Measurements from ENCODE around the gene PTX4. TPM values are rescaled to one million over a fixed set of nuclear protein-coding genes. Genes with fewer than 3 reads are reported as not detected.
"Not testable (repeated sequence)": the region's sequence is repeated elsewhere in the genome, so short reads cannot be mapped to it uniquely, and the experiment has no call there.

PTX4 gene
- total and polyA plus RNA-seq, 3 donors from 2014 or later: 1.3 to 3.4 (median 1.7) TPM

- H3K36me3 ChIP-seq (ENCODE audit: low read depth, missing control alignments): no peaks in the 10 kb centered on the region
Observed at GRCh38 chr16:1443403-1443973, 45.3 kb downstream of the PTX4 start.

GRCh38 chr16:1442697-1443096 lies 46.0 kb downstream of the PTX4 start:
- Histone ChIP-seq H3K27me3 (no peaks in the 10 kb centered on the region), H3K36me3 (ENCODE audit: low read depth, missing control alignments) (no peaks in the 10 kb centered on the region), H3K9me3 (no peaks in the 10 kb centered on the region), H3K4me1 (no peaks in the 10 kb centered on the region), H3K27ac (no peak overlapping the region), H3K4me3 (no peak overlapping the region)
- 80 to 90% methylated on average over 2 to 24 of the region's 24 CpGs for WGBS, 2 donors
- DNase-seq: no peak
- TF ChIP-seq POLR2A (IDR thresholded peaks at IDR 0.05) (no peak), CTCF (IDR thresholded peaks at IDR 0.05) (no peak)
- intact Hi-C loops (cut with DNase I; ENCODE audit: low total_unique reads): no loop called here

More at GRCh38 chr16:1443403-1443973, 45.3 kb downstream of the PTX4 start:
- Histone ChIP-seq H3K9me3 (no peaks in the 10 kb centered on the region), H3K27ac (no peak overlapping the region), H3K27me3 (no peaks in the 10 kb centered on the region), H3K4me1 (no peaks in the 10 kb centered on the region), H3K4me3 (no peak overlapping the region)
- whole genome bisulfite sequencing, 2 donors: 81% methylated on average over 38 of the region's 38 CpGs; no CpG with 5 or more reads in 1 of the 2 donors
- intact Hi-C loops (cut with DNase I; ENCODE audit: low total_unique reads): no loop called here
- TF ChIP-seq CTCF (IDR thresholded peaks at IDR 0.05) (no peak), POLR2A (IDR thresholded peaks at IDR 0.05) (no peak)
- DNase-seq: no peak

GRCh38 chr16:1441391-1441829 lies 47.3 kb downstream of the PTX4 start:
- Histone ChIP-seq H3K27me3 (no peaks in the 10 kb centered on the region), H3K4me3 (no peak overlapping the region), H3K9me3 (no peaks in the 10 kb centered on the region), H3K4me1 (no peaks in the 10 kb centered on the region), H3K36me3 (ENCODE audit: low read depth, missing control alignments) (no peaks in the 10 kb centered on the region), H3K27ac (no peak overlapping the region)
- 77 to 83% methylated on average over 10 to 21 of the region's 22 CpGs for WGBS, 2 donors
- intact Hi-C loops (cut with DNase I; ENCODE audit: low total_unique reads): no loop called here
- TF ChIP-seq CTCF (IDR thresholded peaks at IDR 0.05) (no peak), POLR2A (IDR thresholded peaks at IDR 0.05) (no peak)
- no peak for DNase-seq

- not testable (repeated sequence) for H3K36me3 ChIP-seq (ENCODE audit: low read depth, missing control alignments); H3K4me1 ChIP-seq
Observed at GRCh38 chr16:1439699-1440074, 49.1 kb downstream of the PTX4 start.

GRCh38 chr16:1439058-1439698 lies 49.6 kb downstream of the PTX4 start:
- WGBS, 2 donors: 92 to 94% methylated on average over 9 to 27 of the region's 27 CpGs
- H3K36me3 ChIP-seq (ENCODE audit: low read depth, missing control alignments): no peaks in the 10 kb centered on the region
- no peak overlapping the region for H3K4me3 ChIP-seq
- intact Hi-C loops (cut with DNase I; ENCODE audit: low total_unique reads): no loop called here
- DNase-seq: no peak
- TF ChIP-seq POLR2A (IDR thresholded peaks at IDR 0.05): no peak
- TF ChIP-seq CTCF (IDR thresholded peaks at IDR 0.05): no peak
- H3K9me3 ChIP-seq: no peaks in the 10 kb centered on the region
- H3K27ac ChIP-seq: no peak overlapping the region
- no peaks in the 10 kb centered on the region for H3K4me1 ChIP-seq
- H3K27me3 ChIP-seq: no peaks in the 10 kb centered on the region

More at GRCh38 chr16:1439699-1440074, 49.1 kb downstream of the PTX4 start:
- DNase-seq; H3K4me3 ChIP-seq; H3K27me3 ChIP-seq; intact Hi-C loops (cut with DNase I; ENCODE audit: low total_unique reads); H3K27ac ChIP-seq; H3K9me3 ChIP-seq: not testable (repeated sequence)
- WGBS, 2 donors: 91 to 95% methylated on average over 4 of the region's 4 CpGs
